ENCODE data around the gene FBXO17. TPM values are rescaled to one million over a fixed set of nuclear protein-coding genes. Genes with fewer than 3 reads are reported as not detected.

FBXO17 gene
- total RNA-seq, 3 donors from 2014 or later (not counting 1 experiment from before 2014, with no cell fraction given) = not detected

GRCh38 chr19:38920602-38921419 lies 54.7 kb downstream of the FBXO17 start:
- Mint-ChIP-seq H3K27ac (no peak overlapping the region), H3K27me3 (ENCODE audit: low read depth in 2 of 2) (no peaks in the 10 kb centered on the region), H3K4me3 (no peak overlapping the region), H3K9me3 (no peaks in the 10 kb centered on the region), H3K36me3 (no peaks in the 10 kb centered on the region), H3K4me1 (peaks cover 0 to 16% of the 10 kb centered on the region in 2 donors)
- Histone ChIP-seq H3K4me3 (ENCODE audit: low read length) (no peak overlapping the region), H3K27me3 (ENCODE audit: control insufficient read depth, insufficient read depth, low read length) (no peaks in the 10 kb centered on the region), H3K27ac (ENCODE audit: low read length) (no peak overlapping the region), H3K9me3 (ENCODE audit: control insufficient read depth, insufficient read depth, low read length) (no peaks in the 10 kb centered on the region), H3K4me1 (ENCODE audit: control insufficient read depth, insufficient read depth, low read length) (peaks cover 25% of the 10 kb centered on the region), H3K36me3 (ENCODE audit: control insufficient read depth, insufficient read depth, low read length) (peaks cover 6% of the 10 kb centered on the region)
- no peak for TF ChIP-seq CTCF (IDR thresholded peaks at IDR 0.05)
- intact Hi-C loops (cut with micrococcal nuclease) = no loop called here
- WGBS (ENCODE audit: insufficient coverage) = 87% methylated on average over 12 of the region's 14 CpGs
- DNase-seq (no peak), ATAC-seq (no peak)

GRCh38 chr19:38919837-38920601 lies 55.5 kb downstream of the FBXO17 start:
- H3K27me3 ChIP-seq (ENCODE audit: control insufficient read depth, insufficient read depth, low read length) = no peaks in the 10 kb centered on the region
- peaks cover 18% of the 10 kb centered on the region for H3K4me1 ChIP-seq (ENCODE audit: control insufficient read depth, insufficient read depth, low read length)
- no peak overlapping the region for H3K4me3 ChIP-seq (ENCODE audit: low read length)
- H3K9me3 Mint-ChIP-seq = no peaks in the 10 kb centered on the region
- no peaks in the 10 kb centered on the region for H3K9me3 ChIP-seq (ENCODE audit: control insufficient read depth, insufficient read depth, low read length)
- peaks cover 0 to 11% of the 10 kb centered on the region in 2 donors for H3K4me1 Mint-ChIP-seq
- WGBS (ENCODE audit: insufficient coverage) = 92% methylated on average over 20 of the region's 21 CpGs
- DNase-seq (no peak), ATAC-seq (no peak)
- H3K27ac Mint-ChIP-seq = no peak overlapping the region
- peaks cover 3% of the 10 kb centered on the region for H3K36me3 ChIP-seq (ENCODE audit: control insufficient read depth, insufficient read depth, low read length)
- no peak for TF ChIP-seq CTCF (IDR thresholded peaks at IDR 0.05)
- H3K36me3 Mint-ChIP-seq = no peaks in the 10 kb centered on the region
- no peaks in the 10 kb centered on the region for H3K27me3 Mint-ChIP-seq (ENCODE audit: low read depth in 2 of 2)
- H3K27ac ChIP-seq (ENCODE audit: low read length) = no peak overlapping the region
- intact Hi-C loops (cut with micrococcal nuclease) = no loop called here
- no peak overlapping the region for H3K4me3 Mint-ChIP-seq

GRCh38 chr19:38918526-38918925 lies 57.0 kb downstream of the FBXO17 start:
- no peak overlapping the region for H3K4me3 ChIP-seq (ENCODE audit: low read length)
- H3K4me1 Mint-ChIP-seq = no peaks in the 10 kb centered on the region
- intact Hi-C loops (cut with micrococcal nuclease) = no loop called here
- no peak overlapping the region for H3K27ac Mint-ChIP-seq
- H3K27me3 Mint-ChIP-seq (ENCODE audit: low read depth in 2 of 2) = no peaks in the 10 kb centered on the region
- no peak for TF ChIP-seq CTCF (IDR thresholded peaks at IDR 0.05)
- no peak overlapping the region for H3K27ac ChIP-seq (ENCODE audit: low read length)
- no peaks in the 10 kb centered on the region for H3K36me3 Mint-ChIP-seq
- ATAC-seq (no peak), DNase-seq (no peak)
- WGBS (ENCODE audit: insufficient coverage) = 97% methylated on average over 10 of the region's 10 CpGs
- no peaks in the 10 kb centered on the region for H3K9me3 Mint-ChIP-seq
- H3K4me1 ChIP-seq (ENCODE audit: control insufficient read depth, insufficient read depth, low read length) = peaks cover 3% of the 10 kb centered on the region
- no peaks in the 10 kb centered on the region for H3K27me3 ChIP-seq (ENCODE audit: control insufficient read depth, insufficient read depth, low read length)
- peaks cover 3% of the 10 kb centered on the region for H3K36me3 ChIP-seq (ENCODE audit: control insufficient read depth, insufficient read depth, low read length)
- no peaks in the 10 kb centered on the region for H3K9me3 ChIP-seq (ENCODE audit: control insufficient read depth, insufficient read depth, low read length)
- no peak overlapping the region for H3K4me3 Mint-ChIP-seq

All from natural killer cell (primary cell).